Fibroblast of mammary gland (primary cell): ENCODE data around the gene WDFY2.

Experiments
- DNase-seq: peaks from one replicate; pipeline ENCODE4 v3.0.0-alpha.2; 2010; ENCODE audit warnings: low read depth
- H3K4me3 ChIP-seq: 2 replicates; pipeline ENCODE4 v1.5.1; 2011; ENCODE audit warnings: low read depth, mild to moderate bottlenecking, low read length, moderate library complexity; ENCODE audit not compliant: control insufficient read depth
- CTCF ChIP-seq: conservative IDR thresholded peaks from 2 replicates; pipeline ENCODE4 v1.5.1; 2011; ENCODE audit warnings: low read depth, low read length, inconsistent platforms; ENCODE audit not compliant: control insufficient read depth, insufficient read depth

The WDFY2 gene

GRCh38 chr13:51552027-51552426 is 32.2 kb upstream of the WDFY2 start:
- no peak for TF ChIP-seq CTCF
- DNase-seq: no peak

DNA sequence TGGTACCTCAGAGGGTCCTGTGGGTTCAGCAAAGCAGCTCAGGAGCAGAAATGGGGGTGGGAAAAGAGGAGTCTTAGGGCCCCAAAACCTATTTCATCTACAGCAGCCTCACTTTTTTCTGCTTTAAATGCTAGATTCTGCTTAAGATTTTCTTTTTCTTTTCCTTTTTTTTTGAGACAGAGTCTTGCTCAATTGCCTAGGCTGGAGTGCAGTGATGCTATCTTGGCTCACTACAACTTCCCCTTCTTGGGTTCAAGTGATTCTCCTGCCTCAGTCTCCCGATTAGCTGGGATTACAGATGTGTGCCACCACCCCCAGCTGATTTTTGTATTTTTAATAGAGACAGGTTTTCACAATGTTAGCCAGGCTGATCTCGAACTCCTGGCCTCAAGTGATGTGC is 30.7 kb upstream of the WDFY2 start:
- no peak for DNase-seq

More at GRCh38 chr13:51552027-51552426, 32.2 kb upstream of the WDFY2 start:
- H3K4me3 ChIP-seq: no peak overlapping the region

DNA sequence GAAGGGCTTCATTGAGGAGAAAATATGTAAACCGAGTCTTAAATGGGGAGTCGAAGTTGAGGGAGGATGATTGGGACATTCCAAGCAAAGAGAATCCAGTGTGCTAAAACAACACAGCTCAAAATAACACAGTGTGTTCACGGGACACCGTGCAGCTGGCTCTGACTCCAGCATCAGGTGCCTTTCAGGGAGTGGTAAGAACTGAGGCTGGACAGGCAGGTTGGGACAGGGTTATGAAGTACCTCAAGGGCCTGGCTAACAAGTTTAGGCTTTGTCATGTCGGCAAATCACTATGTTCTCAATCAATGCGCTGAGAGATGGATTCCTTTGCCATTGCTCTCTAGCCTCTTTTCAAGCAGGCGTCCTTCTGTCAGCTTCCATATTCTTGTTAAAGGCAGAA is 27.5 kb upstream of the WDFY2 start:
- no peak overlapping the region for H3K4me3 ChIP-seq
- no peak for DNase-seq
- no peak for TF ChIP-seq CTCF

More for the DNA sequence above, 30.7 kb upstream of the WDFY2 start:
- no peak for TF ChIP-seq CTCF
- no peak overlapping the region for H3K4me3 ChIP-seq

GRCh38 chr13:51557438-51557837 is 26.8 kb upstream of the WDFY2 start:
- no peak for TF ChIP-seq CTCF
- H3K4me3 ChIP-seq: peak overlapping the region; percentile 5

DNA sequence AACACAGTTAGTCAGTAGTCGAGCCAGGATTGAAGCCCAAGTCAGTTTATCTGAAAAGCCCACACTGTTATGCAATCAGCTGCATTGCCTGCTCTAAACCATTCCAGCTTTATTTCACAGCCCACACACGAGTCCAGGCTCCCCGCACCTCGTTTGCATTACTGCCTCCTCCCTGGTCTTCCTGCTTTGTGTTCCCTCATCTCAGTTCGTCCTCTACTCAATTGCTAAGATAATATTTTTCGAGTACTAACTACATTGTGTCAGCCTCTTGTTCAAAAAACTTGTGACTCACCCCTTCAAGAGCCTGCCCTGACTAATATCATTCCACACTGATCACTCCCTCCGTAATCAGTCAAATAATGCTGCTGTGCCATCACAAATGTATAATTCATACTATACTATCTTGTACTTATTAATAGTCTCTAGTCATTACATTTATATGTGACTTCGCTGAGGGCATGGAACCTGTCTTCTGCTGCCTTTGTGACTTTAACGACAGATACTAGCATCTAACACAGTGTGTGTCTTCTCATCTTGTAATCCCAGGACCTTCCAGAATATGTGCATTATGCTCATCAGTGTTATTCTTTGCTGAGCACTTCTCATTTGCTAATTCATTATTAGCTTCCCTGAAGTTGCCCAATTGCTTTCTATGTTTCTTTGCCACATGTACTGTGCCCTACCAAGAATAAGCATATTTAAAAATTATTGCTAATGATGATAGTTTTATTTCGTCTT is 26.2 kb upstream of the WDFY2 start:
- H3K4me3 ChIP-seq: peak overlapping the region; percentile 5
- TF ChIP-seq CTCF: no peak
- DNase-seq: peak; percentile 92

More at GRCh38 chr13:51557438-51557837, 26.8 kb upstream of the WDFY2 start:
- DNase-seq: no peak

GRCh38 chr13:51559946-51560735 is 24.1 kb upstream of the WDFY2 start:
- no peak overlapping the region for H3K4me3 ChIP-seq
- TF ChIP-seq CTCF: no peak
- no peak for DNase-seq
